Tibial nerve (tissue), 4 donors: Measurements from ENCODE around the gene PLCG1.

Experiments
- CTCF ChIP-seq, 5 experiments: fragments of 200-600 bp in 3 of 5; fragments of 450-650 bp in 2 of 5; sonication (generic) in 3 of 5; IDR thresholded peaks; one replicate each; pipeline ENCODE4 v1.5.1; 2016 to 2019; ENCODE audit warnings: antibody characterized with exemption in 5 of 5, mild to moderate bottlenecking in 3 of 5, moderate library complexity in 2 of 5
- EP300 ChIP-seq, 2 donors: sonication (generic); formaldehyde crosslinking; IDR thresholded peaks; one replicate each; pipeline ENCODE4 v1.6.1; 2017; ENCODE audit warnings: antibody characterized with exemption in 2 of 2, mild to moderate bottlenecking in 1 of 2
- POLR2A ChIP-seq, 2 donors: fragments of 450-650 bp; IDR thresholded peaks; one replicate each; pipeline ENCODE4 v1.6.1; 2017; ENCODE audit warnings: antibody characterized with exemption in 2 of 2, mild to moderate bottlenecking in 2 of 2, moderate library complexity in 2 of 2

GRCh38 chr20:41178495-41178894 is 41.2 kb downstream of the PLCG1 start:
- TF ChIP-seq CTCF (IDR thresholded peaks at IDR 0.05), result no peak
- no peak for TF ChIP-seq POLR2A (IDR thresholded peaks at IDR 0.05)
- TF ChIP-seq EP300 (IDR thresholded peaks at IDR 0.05), result no peak
